ENCODE results near the gene MTG1.
"Not testable (repeated sequence)": the region's sequence is repeated elsewhere in the genome, so short reads cannot be mapped to it uniquely, and the experiment has no call there.

MTG1 gene

GRCh38 chr10:133368153-133368552 lies 25.8 kb upstream of the MTG1 start:
- DNase-seq (ENCODE audit: extremely low spot score): no peak
- CTCF ChIA-PET: no interaction called here
- TF ChIP-seq FOXM1 (IDR thresholded peaks at IDR 0.05; ENCODE audit: borderline replicate concordance): no peak
- TF ChIP-seq L3MBTL2 (conservative IDR thresholded peaks at IDR 0.05): no peak
- TF ChIP-seq FOXK2 (IDR thresholded peaks at IDR 0.05): no peak
- POLR2A ChIA-PET: interaction anchor here (0.9 kb wide), 1 partner anchor 10 kb away, joined by 3 read pairs; the partner anchor contains the start of gene FUOM

- ChIA-PET CTCF (no interaction called here), POLR2A (interaction anchor here (1.6 kb wide), 1 partner anchor 9 kb away, joined by 6 read pairs; no protein-coding TSS in a partner anchor)
- no peak for DNase-seq (ENCODE audit: extremely low spot score)
- no peak for TF ChIP-seq PKNOX1 (IDR thresholded peaks at IDR 0.05)
- no peak for TF ChIP-seq ELF4 (IDR thresholded peaks at IDR 0.05)
- no peak for TF ChIP-seq TARDBP (IDR thresholded peaks at IDR 0.05)
- TF ChIP-seq FOXA1 (IDR thresholded peaks at IDR 0.05): no peak
- no peak for TF ChIP-seq SUZ12 (IDR thresholded peaks at IDR 0.05)
- no peak for TF ChIP-seq HDGF (IDR thresholded peaks at IDR 0.05; ENCODE audit: borderline replicate concordance)
- no peak for TF ChIP-seq ZNF384 (IDR thresholded peaks at IDR 0.05)
- no peak for TF ChIP-seq NFRKB (IDR thresholded peaks at IDR 0.05)
- TF ChIP-seq LEF1 (IDR thresholded peaks at IDR 0.05; ENCODE audit: borderline replicate concordance): no peak
- no peak for TF ChIP-seq SP1 (IDR thresholded peaks at IDR 0.05)
- TF ChIP-seq BHLHE40 (IDR thresholded peaks at IDR 0.05; ENCODE audit: borderline replicate concordance): no peak
- no peak for TF ChIP-seq FOXM1 (IDR thresholded peaks at IDR 0.05; ENCODE audit: borderline replicate concordance)
- TF ChIP-seq CTBP1 (IDR thresholded peaks at IDR 0.05; ENCODE audit: borderline replicate concordance): no peak
- no peak for TF ChIP-seq L3MBTL2 (conservative IDR thresholded peaks at IDR 0.05)
- no peak for TF ChIP-seq FOXK2 (IDR thresholded peaks at IDR 0.05)
- TF ChIP-seq ARNT (IDR thresholded peaks at IDR 0.05): no peak
These were observed 23.7 kb upstream of the MTG1 start for GRCh38 chr10:133370030-133370786.

GRCh38 chr10:133372507-133372906 lies 21.4 kb upstream of the MTG1 start:
- CTCF ChIA-PET: no interaction called here
- POLR2A ChIA-PET: no interaction called here
- no peak for TF ChIP-seq HDGF (IDR thresholded peaks at IDR 0.05; ENCODE audit: borderline replicate concordance)
- no peak for TF ChIP-seq ZNF384 (IDR thresholded peaks at IDR 0.05)
- TF ChIP-seq BHLHE40 (IDR thresholded peaks at IDR 0.05; ENCODE audit: borderline replicate concordance): no peak
- DNase-seq (ENCODE audit: extremely low spot score): no peak

- ChIA-PET CTCF (no interaction called here), POLR2A (interaction anchor here (0.8 to 1.6 kb wide), 10 partner anchors 9 to 46 kb away, joined by 3 to 23 read pairs (median 4); partner anchors contain the start of genes FUOM and PRAP1)
- TF ChIP-seq HDGF (IDR thresholded peaks at IDR 0.05; ENCODE audit: borderline replicate concordance) (no peak), SP1 (IDR thresholded peaks at IDR 0.05) (peak; percentile 43; the same call in 1 of the 2 replicates)
- peak; percentile 100 for DNase-seq (ENCODE audit: extremely low spot score)
These were observed 20.5 kb upstream of the MTG1 start, which contains the start of gene ECHS1 for GRCh38 chr10:133373174-133374090. ECHS1 (minus strand) TSS chr10:133373354; CDS start chr10:133373333, 21 bp downstream.

- ChIA-PET POLR2A (interaction anchor here (1.1 to 1.2 kb wide), 2 partner anchors 11 to 51 kb away, joined by 3 read pairs; no protein-coding TSS in a partner anchor), CTCF (interaction anchor here (0.9 kb wide), 1 partner anchor 18 kb away, joined by 4 read pairs; the partner anchor contains the start of gene FUOM)
- DNase-seq (ENCODE audit: extremely low spot score): peak; percentile 62
- TF ChIP-seq TARDBP (IDR thresholded peaks at IDR 0.05): no peak
- 0 out of 2 replicates have a peak, but pooled peaks have one; percentile 13 for TF ChIP-seq L3MBTL2 (conservative IDR thresholded peaks at IDR 0.05)
- TF ChIP-seq ARNT (IDR thresholded peaks at IDR 0.05): 0 out of 2 replicates have a peak, but pooled peaks have one; percentile 28
- TF ChIP-seq CTBP1 (IDR thresholded peaks at IDR 0.05; ENCODE audit: borderline replicate concordance): peak; percentile 88; the same call in 1 of the 2 replicates
These were observed 18.4 kb upstream of the MTG1 start for GRCh38 chr10:133375357-133376115.

- DNase-seq (ENCODE audit: extremely low spot score); CTCF ChIA-PET: not testable (repeated sequence)
- POLR2A ChIA-PET: interaction anchor here (1.1 kb wide), 1 partner anchor 11 kb away, joined by 3 read pairs; no protein-coding TSS in a partner anchor
These were observed 17.8 kb upstream of the MTG1 start for GRCh38 chr10:133376183-133376582.

All from HEK293T (cell line).